ENCODE data around the gene IFNGR2.

DNA sequence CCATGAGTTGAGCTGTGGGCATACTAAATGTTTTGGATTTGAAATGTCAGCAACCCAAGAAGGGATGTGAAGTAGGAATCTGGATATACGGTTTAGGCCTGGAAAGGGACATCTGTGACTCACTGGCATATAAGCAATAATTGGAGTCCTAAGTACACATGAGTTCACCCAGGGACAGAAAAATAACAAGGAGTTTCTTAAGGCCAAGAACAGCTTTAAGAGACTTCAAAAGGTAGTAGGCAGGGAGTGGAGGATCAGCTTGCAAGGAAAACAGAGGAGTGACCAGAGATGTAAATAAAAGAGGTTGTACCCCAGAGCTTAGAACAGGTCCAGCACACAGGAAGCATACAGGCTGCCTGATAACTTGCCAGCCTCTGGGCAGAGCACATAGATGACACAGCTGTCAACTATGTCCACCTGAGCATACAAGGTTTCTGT lies 48.4 kb downstream of the IFNGR2 start:
- TF ChIP-seq TCF4 (CRISPR knock-in tag; IDR thresholded peaks at IDR 0.05; ENCODE audit: borderline replicate concordance) (no peak), SNAI2 (CRISPR knock-in tag; IDR thresholded peaks at IDR 0.05) (no peak), ZNF565 (CRISPR knock-in tag; conservative IDR thresholded peaks at IDR 0.05; ENCODE audit: low read depth) (no peak), CSDC2 (CRISPR knock-in tag; IDR thresholded peaks at IDR 0.05) (no peak), TOX (CRISPR knock-in tag; IDR thresholded peaks at IDR 0.05; ENCODE audit: borderline replicate concordance) (no peak), ESRRG (CRISPR knock-in tag; IDR thresholded peaks at IDR 0.05) (no peak), ZFP30 (CRISPR knock-in tag; IDR thresholded peaks at IDR 0.05) (no peak), GLIS3 (CRISPR knock-in tag; IDR thresholded peaks at IDR 0.05) (no peak)
- TF ChIP-seq, protein P1, sequence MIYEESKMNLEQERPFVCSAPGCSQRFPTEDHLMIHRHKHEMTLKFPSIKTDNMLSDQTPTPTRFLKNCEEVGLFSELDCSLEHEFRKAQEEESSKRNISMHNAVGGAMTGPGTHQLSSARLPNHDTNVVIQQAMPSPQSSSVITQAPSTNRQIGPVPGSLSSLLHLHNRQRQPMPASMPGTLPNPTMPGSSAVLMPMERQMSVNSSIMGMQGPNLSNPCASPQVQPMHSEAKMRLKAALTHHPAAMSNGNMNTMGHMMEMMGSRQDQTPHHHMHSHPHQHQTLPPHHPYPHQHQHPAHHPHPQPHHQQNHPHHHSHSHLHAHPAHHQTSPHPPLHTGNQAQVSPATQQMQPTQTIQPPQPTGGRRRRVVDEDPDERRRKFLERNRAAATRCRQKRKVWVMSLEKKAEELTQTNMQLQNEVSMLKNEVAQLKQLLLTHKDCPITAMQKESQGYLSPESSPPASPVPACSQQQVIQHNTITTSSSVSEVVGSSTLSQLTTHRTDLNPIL (CRISPR knock-in tag; IDR thresholded peaks at IDR 0.05; ENCODE audit: low read depth): no peak
- TF ChIP-seq, protein P2, sequence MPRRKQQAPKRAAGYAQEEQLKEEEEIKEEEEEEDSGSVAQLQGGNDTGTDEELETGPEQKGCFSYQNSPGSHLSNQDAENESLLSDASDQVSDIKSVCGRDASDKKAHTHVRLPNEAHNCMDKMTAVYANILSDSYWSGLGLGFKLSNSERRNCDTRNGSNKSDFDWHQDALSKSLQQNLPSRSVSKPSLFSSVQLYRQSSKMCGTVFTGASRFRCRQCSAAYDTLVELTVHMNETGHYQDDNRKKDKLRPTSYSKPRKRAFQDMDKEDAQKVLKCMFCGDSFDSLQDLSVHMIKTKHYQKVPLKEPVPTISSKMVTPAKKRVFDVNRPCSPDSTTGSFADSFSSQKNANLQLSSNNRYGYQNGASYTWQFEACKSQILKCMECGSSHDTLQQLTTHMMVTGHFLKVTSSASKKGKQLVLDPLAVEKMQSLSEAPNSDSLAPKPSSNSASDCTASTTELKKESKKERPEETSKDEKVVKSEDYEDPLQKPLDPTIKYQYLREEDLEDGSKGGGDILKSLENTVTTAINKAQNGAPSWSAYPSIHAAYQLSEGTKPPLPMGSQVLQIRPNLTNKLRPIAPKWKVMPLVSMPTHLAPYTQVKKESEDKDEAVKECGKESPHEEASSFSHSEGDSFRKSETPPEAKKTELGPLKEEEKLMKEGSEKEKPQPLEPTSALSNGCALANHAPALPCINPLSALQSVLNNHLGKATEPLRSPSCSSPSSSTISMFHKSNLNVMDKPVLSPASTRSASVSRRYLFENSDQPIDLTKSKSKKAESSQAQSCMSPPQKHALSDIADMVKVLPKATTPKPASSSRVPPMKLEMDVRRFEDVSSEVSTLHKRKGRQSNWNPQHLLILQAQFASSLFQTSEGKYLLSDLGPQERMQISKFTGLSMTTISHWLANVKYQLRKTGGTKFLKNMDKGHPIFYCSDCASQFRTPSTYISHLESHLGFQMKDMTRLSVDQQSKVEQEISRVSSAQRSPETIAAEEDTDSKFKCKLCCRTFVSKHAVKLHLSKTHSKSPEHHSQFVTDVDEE (CRISPR knock-in tag; IDR thresholded peaks at IDR 0.05): no peak
- TF ChIP-seq, protein P3, sequence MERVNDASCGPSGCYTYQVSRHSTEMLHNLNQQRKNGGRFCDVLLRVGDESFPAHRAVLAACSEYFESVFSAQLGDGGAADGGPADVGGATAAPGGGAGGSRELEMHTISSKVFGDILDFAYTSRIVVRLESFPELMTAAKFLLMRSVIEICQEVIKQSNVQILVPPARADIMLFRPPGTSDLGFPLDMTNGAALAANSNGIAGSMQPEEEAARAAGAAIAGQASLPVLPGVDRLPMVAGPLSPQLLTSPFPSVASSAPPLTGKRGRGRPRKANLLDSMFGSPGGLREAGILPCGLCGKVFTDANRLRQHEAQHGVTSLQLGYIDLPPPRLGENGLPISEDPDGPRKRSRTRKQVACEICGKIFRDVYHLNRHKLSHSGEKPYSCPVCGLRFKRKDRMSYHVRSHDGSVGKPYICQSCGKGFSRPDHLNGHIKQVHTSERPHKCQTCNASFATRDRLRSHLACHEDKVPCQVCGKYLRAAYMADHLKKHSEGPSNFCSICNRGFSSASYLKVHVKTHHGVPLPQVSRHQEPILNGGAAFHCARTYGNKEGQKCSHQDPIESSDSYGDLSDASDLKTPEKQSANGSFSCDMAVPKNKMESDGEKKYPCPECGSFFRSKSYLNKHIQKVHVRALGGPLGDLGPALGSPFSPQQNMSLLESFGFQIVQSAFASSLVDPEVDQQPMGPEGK (CRISPR knock-in tag; IDR thresholded peaks at IDR 0.05; ENCODE audit: borderline replicate concordance): no peak
